Measurements from ENCODE around the gene CAPN15. TPM values are rescaled to one million over a fixed set of nuclear protein-coding genes. Genes with fewer than 3 reads are reported as not detected.

The CAPN15 gene
- total and polyA plus RNA-seq, 2 of the 4 experiments (the other 2 are of a cell fraction), result 9.3 to 24.3 TPM

GRCh38 chr16:555528-556473 is 28.3 kb downstream of the CAPN15 start:
- Histone ChIP-seq H3K9me1 (ENCODE audit: insufficient read depth, low read length) (no peaks in the 10 kb centered on the region), H3K9me3 (ENCODE audit: control insufficient read depth, insufficient read depth, low read length) (no peaks in the 10 kb centered on the region), H3K4ac (ENCODE audit: low read depth, low read length) (no peak overlapping the region), H3K9ac (ENCODE audit: low read depth, low read length) (no peak overlapping the region), H3K4me1 (ENCODE audit: control insufficient read depth, insufficient read depth, low read length) (0 out of 2 replicates have a peak, but pooled peaks cover 3% of the 10 kb centered on the region), H3K79me1 (ENCODE audit: low read depth in 1 of 2, low read length in 2 of 2) (no peaks in the 10 kb centered on the region; a peak in 1 of 4 replicates), H2BK5ac (ENCODE audit: low read depth, low read length, poor library complexity, severe bottlenecking) (no peak overlapping the region), H3K14ac (replicated peaks; ENCODE audit: low read depth, low read length) (no peak overlapping the region), H2AK9ac (replicated peaks; ENCODE audit: low read depth, low read length, poor library complexity) (peak overlapping the region; percentile 70), H3K36me3 (ENCODE audit: control insufficient read depth, insufficient read depth, low read length) (peaks cover 14% of the 10 kb centered on the region), H2BK20ac (ENCODE audit: low read depth, low read length) (no peak overlapping the region), H4K8ac (ENCODE audit: low read depth in 2 of 2, low read length in 2 of 2) (no peak overlapping the region), H2BK15ac (ENCODE audit: low read depth, low read length) (no peak overlapping the region), H3K18ac (ENCODE audit: low read depth, low read length) (no peak overlapping the region), H3K4me3 (ENCODE audit: insufficient read depth, low read depth, low read length) (no peak overlapping the region), H3K4me2 (ENCODE audit: low read depth, low read length) (no peak overlapping the region), H3K23ac (ENCODE audit: low read depth, low read length) (no peak overlapping the region), H3K27ac (ENCODE audit: insufficient read depth, low read length) (no peak overlapping the region), H3K56ac (ENCODE audit: extremely low read depth, insufficient read depth, low read length) (no peak overlapping the region), H2AFZ (replicated peaks; ENCODE audit: low read length, poor library complexity) (no peak overlapping the region), H4K5ac (ENCODE audit: low read depth, low read length) (no peak overlapping the region), H4K91ac (ENCODE audit: insufficient read depth, low read depth, low read length) (no peak overlapping the region), H4K20me1 (ENCODE audit: insufficient read depth, low read length) (0 out of 2 replicates have a peak, but pooled peaks cover 9% of the 10 kb centered on the region), H2AK5ac (ENCODE audit: low read depth, low read length) (no peak overlapping the region), H3K27me3 (ENCODE audit: control insufficient read depth, insufficient read depth, low read length) (peaks cover 29% of the 10 kb centered on the region), H2BK120ac (ENCODE audit: low read depth, low read length) (no peak overlapping the region)
- BruUV-seq (replicated peaks), result no TSS peak
- ATAC-seq (ENCODE audit: low read depth) (no peak), DNase-seq (no peak)
- CTCF ChIA-PET, result no interaction called here
- intact Hi-C loops (cut with micrococcal nuclease) (no loop called here), dilution Hi-C loops (cut with HindIII; ENCODE audit: low sequenced_read_pairs, unreplicated experiment) (no loop called here), in situ Hi-C loops (cut with MboI; ENCODE audit: low sequenced_read_pairs) (no loop called here)
- POLR2A ChIA-PET (ENCODE audit: unreplicated experiment), result no interaction called here
- 90% methylated on average over 11 of the region's 32 CpGs; no CpG with 5 or more reads in 1 of the 2 experiments for WGBS, 2 experiments (ENCODE audit: extremely low coverage in 2 of 2, insufficient read length in 1 of 2)
- TF ChIP-seq ELK1 (IDR thresholded peaks at IDR 0.05; ENCODE audit: borderline replicate concordance, low read depth, low read length) (no peak), CTCF (conservative IDR thresholded peaks at IDR 0.05; ENCODE audit: low read depth, low read length) (no peak), POLR2A (IDR thresholded peaks at IDR 0.05; ENCODE audit: low read depth, low read length) (no peak), RCOR1 (IDR thresholded peaks at IDR 0.05; ENCODE audit: insufficient replicate concordance, low read length) (no peak), SMC3 (IDR thresholded peaks at IDR 0.05; ENCODE audit: low read depth, low read length) (no peak), FOS (IDR thresholded peaks at IDR 0.05; ENCODE audit: low read depth, low read length) (no peak), MXI1 (IDR thresholded peaks at IDR 0.05; ENCODE audit: borderline replicate concordance, low read depth, low read length) (no peak), CEBPB (IDR thresholded peaks at IDR 0.05; ENCODE audit: low read depth, low read length) (no peak), MAFK (IDR thresholded peaks at IDR 0.05; ENCODE audit: low read depth, low read length) (no peak), RAD21 (IDR thresholded peaks at IDR 0.05; ENCODE audit: low read length) (no peak), RFX5 (IDR thresholded peaks at IDR 0.05; ENCODE audit: low read depth, low read length) (no peak), MAZ (IDR thresholded peaks at IDR 0.05; ENCODE audit: borderline replicate concordance, low read depth, low read length) (no peak), NFE2L2 (IDR thresholded peaks at IDR 0.05; ENCODE audit: low read depth, low read length) (no peak), USF2 (IDR thresholded peaks at IDR 0.05; ENCODE audit: low read depth, low read length) (no peak)

Measured in IMR-90 (cell line).